Dendritic cell treated with granulocyte-macrophage colony-stimulating factor and Interleukin-4, amounts not matched to agents 40 ng/mL and 50 ng/mL, for 4 days (primary cell): ENCODE measurements around the gene TRNT1.

Source experiments
- H3K27ac Mint-ChIP-seq: one replicate; pipeline ENCODE4 v1.8.0; 2022; ENCODE audit warnings: mild to moderate bottlenecking, mixed read lengths
- H3K27me3 Mint-ChIP-seq: one replicate; pipeline ENCODE4 v1.8.0; 2022; ENCODE audit warnings: mild to moderate bottlenecking, mixed read lengths
- H3K36me3 Mint-ChIP-seq: one replicate; pipeline ENCODE4 v1.8.0; 2022; ENCODE audit warnings: low read depth, mixed read lengths
- H3K4me1 Mint-ChIP-seq: one replicate; pipeline ENCODE4 v1.8.0; 2022; ENCODE audit warnings: low read depth, mixed read lengths
- H3K4me3 Mint-ChIP-seq: one replicate; pipeline ENCODE4 v1.8.0; 2022; ENCODE audit warnings: mild to moderate bottlenecking, moderate library complexity, mixed read lengths
- H3K9me3 Mint-ChIP-seq: one replicate; pipeline ENCODE4 v1.8.0; 2022; ENCODE audit warnings: mixed read lengths
- intact Hi-C: fragments of 100-400 bp; cut with micrococcal nuclease; formaldehyde crosslinking; loops from one replicate; pipeline ENCODE4 v1.15.0; 2022

The TRNT1 gene

DNA sequence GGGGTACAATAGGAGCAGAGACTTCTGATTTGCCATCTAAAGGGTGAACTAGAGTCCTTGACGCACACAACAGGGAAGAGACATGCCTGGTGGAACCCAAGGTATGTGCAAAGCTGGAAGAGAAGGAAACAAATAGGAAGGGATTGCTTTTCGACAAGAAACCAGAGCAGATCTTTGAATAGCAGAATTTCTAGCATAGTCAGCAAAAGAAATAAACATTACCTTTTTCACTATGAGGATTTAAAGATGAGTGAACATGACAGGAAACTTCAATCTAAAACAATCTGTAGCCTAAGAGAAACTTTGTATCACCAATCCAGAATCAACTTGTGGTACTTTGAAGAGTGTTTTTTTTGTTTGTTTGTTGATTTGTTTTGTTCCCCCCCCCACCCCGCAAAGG, 21.5 kb upstream of the TRNT1 start:
- H3K27me3 Mint-ChIP-seq: no peaks in the 10 kb centered on the region
- no peak overlapping the region for H3K27ac Mint-ChIP-seq
- no peaks in the 10 kb centered on the region for H3K9me3 Mint-ChIP-seq
- no peaks in the 10 kb centered on the region for H3K36me3 Mint-ChIP-seq
- H3K4me3 Mint-ChIP-seq: no peak overlapping the region
- intact Hi-C loops: no loop called here
- H3K4me1 Mint-ChIP-seq: no peaks in the 10 kb centered on the region

DNA sequence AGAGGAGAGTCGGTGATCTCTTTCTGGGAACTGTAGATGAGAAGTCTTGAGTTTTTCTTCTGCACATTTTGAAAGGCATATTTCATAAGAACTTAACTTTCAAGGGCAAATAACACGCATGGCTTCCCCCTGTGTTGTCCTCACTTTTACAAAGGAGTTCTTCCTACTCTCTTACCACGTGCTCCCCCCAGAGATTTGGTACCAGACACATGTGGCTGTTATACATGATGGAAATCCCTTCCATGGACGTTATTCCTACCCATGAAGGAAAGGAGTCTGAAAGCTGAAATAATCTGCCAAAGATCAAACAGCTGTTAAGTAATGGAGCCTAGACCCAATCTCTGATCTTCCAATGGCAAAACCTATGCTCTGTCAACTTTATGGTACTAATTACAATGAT, 20.9 kb upstream of the TRNT1 start:
- intact Hi-C loops: no loop called here
- Mint-ChIP-seq H3K4me1 (peaks cover 3% of the 10 kb centered on the region), H3K27me3 (no peaks in the 10 kb centered on the region), H3K4me3 (no peak overlapping the region), H3K36me3 (no peaks in the 10 kb centered on the region), H3K9me3 (no peaks in the 10 kb centered on the region), H3K27ac (no peak overlapping the region)

DNA sequence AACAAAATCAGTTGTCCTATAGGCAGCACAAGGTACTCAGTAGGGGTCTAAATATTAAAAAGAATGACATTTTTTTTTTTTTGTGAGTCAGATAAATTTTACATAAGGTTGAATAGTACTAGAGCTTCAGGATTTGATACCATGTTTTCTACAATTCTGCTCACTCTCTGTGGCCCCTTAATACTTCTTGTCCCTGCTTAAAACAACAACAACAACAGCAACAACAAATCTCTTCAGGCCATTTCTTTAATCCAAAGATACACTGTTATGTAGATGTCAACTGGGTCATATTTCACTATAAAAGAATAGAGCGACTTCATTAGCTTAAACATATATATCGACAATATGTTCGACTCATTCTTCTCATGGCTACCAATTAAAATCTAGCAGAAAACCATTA, 19.6 kb upstream of the TRNT1 start:
- no peaks in the 10 kb centered on the region for H3K9me3 Mint-ChIP-seq
- peaks cover 8% of the 10 kb centered on the region for H3K4me1 Mint-ChIP-seq
- no peak overlapping the region for H3K4me3 Mint-ChIP-seq
- H3K27me3 Mint-ChIP-seq: no peaks in the 10 kb centered on the region
- intact Hi-C loops: no loop called here
- no peaks in the 10 kb centered on the region for H3K36me3 Mint-ChIP-seq
- H3K27ac Mint-ChIP-seq: no peak overlapping the region

DNA sequence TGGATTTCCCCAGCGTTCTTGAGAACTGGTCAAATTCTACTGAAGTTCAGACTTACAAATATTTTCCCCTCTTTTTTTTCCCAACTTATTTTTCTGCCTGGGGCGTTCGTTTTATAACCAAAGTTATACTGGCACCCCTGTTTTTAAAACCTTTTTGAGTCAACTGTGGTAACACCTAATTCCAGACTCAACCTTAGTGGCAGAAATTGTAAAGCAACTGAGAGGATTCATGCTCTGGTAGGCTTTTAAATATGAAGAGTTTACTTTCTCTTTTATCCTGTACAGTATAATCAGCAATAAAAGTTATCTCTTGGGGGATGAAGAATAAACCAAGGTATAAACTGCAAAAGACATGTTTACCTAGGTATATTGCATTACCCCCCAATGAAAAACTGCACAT, 18.9 kb upstream of the TRNT1 start:
- Mint-ChIP-seq H3K4me1 (peaks cover 8% of the 10 kb centered on the region), H3K27ac (no peak overlapping the region), H3K27me3 (no peaks in the 10 kb centered on the region), H3K4me3 (no peak overlapping the region), H3K9me3 (no peaks in the 10 kb centered on the region), H3K36me3 (no peaks in the 10 kb centered on the region)
- intact Hi-C loops: no loop called here

DNA sequence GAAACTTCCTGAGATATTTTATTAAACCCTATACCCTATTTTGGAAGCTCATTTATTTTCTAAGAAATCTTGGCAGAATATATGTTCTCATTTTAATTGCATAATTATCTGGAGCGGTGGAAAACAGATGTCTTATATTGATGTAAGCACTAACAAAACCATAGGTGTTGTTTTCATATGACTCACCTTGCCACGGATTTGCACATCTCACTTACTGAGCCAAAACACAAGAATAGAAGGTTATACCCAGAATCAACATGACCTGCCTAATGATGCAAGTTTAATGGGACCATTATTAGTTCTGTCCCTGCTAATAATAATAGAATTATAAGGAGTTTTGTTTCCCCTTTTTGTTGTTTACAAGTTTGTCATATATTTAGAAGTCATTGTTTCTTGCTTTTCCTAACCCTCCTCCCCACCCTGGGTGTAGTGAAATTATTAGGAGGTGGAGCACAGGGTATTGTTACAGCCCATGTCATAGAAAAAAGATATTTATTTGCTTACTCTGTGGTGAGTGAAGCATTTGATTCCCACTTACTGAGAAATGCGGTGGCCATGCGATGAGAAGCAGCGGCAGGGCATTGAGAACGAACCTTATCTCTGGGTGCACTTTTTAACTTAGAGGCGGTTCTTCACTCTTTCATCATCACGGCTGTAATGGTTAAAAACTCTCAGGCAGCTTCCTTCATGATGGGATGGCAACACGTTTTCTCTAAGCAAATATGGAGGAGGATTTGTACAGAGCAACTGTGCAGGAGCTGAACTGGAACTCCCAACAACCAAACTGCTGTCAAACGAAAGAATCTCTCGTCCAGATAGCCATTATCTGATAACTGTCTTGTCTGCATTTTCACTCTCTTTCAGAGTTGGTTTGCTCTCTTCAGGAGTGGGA, 17.1 kb upstream of the TRNT1 start:
- Mint-ChIP-seq H3K9me3 (no peaks in the 10 kb centered on the region), H3K27ac (no peak overlapping the region), H3K36me3 (no peaks in the 10 kb centered on the region), H3K27me3 (no peaks in the 10 kb centered on the region), H3K4me3 (no peak overlapping the region), H3K4me1 (peaks cover 8% of the 10 kb centered on the region)
- intact Hi-C loops: no loop called here

DNA sequence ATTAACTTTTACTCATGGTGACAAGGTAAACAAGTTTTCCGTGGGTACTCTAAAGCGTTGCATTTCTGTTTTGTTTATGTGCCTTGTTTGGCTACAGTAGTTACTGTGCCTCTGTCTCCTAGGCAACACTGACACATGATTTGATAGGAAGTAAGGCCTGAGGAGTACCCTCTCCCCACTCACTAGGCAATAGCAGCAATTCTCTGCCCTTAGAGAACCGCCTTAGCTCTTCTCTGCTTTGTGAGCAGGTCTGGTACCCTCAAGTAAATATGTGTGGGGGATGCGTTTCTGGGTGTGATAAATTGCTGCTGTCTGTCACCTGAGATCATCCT, 16.5 kb upstream of the TRNT1 start, which contains the start of gene IL5RA:
Gene IL5RA, minus strand, starts transcription at position 76 of the 332 bp plus-strand sequence. CDS start 5,390 bp downstream, outside the sequence.
- H3K4me3 Mint-ChIP-seq: no peak within 1 kb of the TSS
- no peaks in the 10 kb centered on the region for H3K9me3 Mint-ChIP-seq
- H3K27ac Mint-ChIP-seq: no peak within 1 kb of the TSS
- intact Hi-C loops: no loop called here
- no peaks in the 10 kb centered on the region for H3K36me3 Mint-ChIP-seq
- H3K27me3 Mint-ChIP-seq: no peaks in the 10 kb centered on the region
- H3K4me1 Mint-ChIP-seq: peaks cover 8% of the 10 kb centered on the region

DNA sequence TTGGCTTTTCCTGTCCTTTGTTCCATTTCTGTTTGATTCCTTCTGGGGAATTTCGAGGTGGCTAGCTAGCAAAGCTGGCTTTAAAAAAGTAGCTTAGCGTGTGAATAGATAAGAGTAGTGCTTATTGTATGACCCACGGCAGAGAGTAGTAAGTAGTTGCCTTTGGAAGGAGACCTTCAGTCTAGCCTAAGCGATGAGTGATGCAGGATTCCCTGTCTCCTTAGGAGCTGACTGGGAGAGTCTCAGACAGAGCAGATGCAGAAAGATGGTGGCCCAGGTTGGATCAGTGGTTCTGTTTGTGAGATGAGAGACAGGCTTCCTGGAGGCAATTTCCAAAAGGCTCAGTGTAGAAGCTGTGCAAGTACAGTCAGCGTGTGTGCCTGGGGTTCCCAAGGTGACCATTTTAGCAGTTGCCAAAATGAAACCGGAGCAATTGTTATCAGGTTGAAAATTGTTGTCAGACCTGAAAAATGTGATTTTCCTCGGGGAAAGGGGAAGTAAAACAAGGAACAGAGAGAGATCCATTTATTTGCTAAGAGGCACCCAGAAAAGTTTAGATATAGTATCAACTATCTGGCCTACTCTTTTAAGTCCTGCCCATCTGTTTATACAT, 15.9 kb upstream of the TRNT1 start:
- Mint-ChIP-seq H3K27ac (no peak overlapping the region), H3K27me3 (no peaks in the 10 kb centered on the region), H3K36me3 (no peaks in the 10 kb centered on the region), H3K4me1 (peaks cover 8% of the 10 kb centered on the region), H3K9me3 (no peaks in the 10 kb centered on the region), H3K4me3 (no peak overlapping the region)
- intact Hi-C loops: no loop called here

DNA sequence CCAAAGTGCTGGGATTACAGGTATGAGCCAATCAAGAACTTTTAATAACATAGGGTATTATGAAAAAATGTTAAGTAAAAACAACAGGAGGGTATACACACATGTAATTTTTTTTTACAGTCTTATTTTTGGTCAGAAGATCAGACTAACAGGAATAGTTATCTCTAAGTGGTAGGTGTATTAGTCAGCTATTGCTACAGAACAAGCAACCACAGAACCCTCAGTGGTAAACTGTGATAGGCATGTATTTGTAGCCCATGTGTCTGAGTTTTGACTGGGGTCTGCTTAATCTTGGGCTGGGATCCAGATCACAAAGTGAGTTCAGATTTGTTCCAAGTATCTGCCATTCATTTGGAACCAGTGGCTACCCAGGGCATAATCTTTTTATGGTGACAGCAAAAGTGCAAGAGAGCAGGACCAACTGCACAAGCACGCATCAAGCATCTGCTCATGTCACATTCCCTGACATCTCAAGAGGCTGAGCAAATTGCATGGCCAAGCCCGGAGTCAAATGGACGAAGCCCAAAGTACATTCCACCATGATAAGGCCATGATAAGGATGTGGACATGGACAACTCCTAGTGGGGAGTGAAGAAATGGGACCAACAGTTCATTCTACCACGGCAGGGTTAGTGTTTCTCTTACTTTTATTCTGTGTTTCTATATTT, 13.6 kb upstream of the TRNT1 start:
- Mint-ChIP-seq H3K4me1 (peaks cover 8% of the 10 kb centered on the region), H3K36me3 (no peaks in the 10 kb centered on the region), H3K9me3 (no peaks in the 10 kb centered on the region), H3K4me3 (no peak overlapping the region), H3K27ac (no peak overlapping the region), H3K27me3 (no peaks in the 10 kb centered on the region)
- intact Hi-C loops: no loop called here

DNA sequence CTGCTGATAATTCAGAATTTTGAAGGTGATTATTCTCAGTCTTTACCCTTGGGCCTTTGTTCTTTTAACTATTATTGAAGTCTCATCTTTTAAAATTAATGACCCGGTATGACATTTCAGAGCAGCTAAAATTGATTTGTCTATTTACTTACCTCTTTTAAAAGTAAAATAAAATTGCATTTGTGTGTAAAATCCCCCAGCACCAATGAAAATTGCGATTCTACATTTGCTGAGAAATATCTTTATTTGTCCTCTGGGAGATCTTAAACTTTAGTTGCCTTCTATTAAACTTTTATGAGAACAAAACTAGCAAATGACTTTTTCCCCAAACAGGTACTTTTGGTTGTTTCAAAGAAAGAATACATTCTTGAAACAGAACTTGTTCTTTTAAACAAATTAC, 9.1 kb upstream of the TRNT1 start:
- no peak overlapping the region for H3K4me3 Mint-ChIP-seq
- no peaks in the 10 kb centered on the region for H3K36me3 Mint-ChIP-seq
- intact Hi-C loops: no loop called here
- H3K4me1 Mint-ChIP-seq: no peaks in the 10 kb centered on the region
- H3K9me3 Mint-ChIP-seq: no peaks in the 10 kb centered on the region
- no peak overlapping the region for H3K27ac Mint-ChIP-seq
- no peaks in the 10 kb centered on the region for H3K27me3 Mint-ChIP-seq

DNA sequence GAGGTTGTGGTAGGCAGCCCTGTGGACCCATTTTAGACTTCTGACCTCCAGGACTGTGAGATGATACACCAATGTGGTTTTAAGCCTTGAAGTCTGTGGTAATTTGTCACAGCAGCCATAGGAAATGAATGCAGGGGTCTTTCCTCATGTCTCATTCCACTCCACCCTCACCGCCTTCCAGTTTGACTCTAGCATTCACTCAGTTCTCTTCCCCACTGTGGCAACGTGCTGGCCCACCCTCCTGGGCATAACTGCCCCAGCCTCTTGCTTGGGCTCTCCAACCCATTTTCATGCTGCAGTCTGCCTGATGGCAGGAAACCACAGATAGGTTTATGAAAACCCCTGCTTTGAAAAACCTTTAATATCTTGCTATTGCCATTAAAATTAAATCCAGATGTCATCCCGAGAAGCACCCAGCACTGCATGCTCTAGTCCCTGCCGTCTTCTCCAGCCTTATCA, 7.3 kb upstream of the TRNT1 start:
- Mint-ChIP-seq H3K4me3 (no peak overlapping the region), H3K36me3 (no peaks in the 10 kb centered on the region), H3K27me3 (no peaks in the 10 kb centered on the region), H3K27ac (no peak overlapping the region), H3K4me1 (no peaks in the 10 kb centered on the region), H3K9me3 (no peaks in the 10 kb centered on the region)
- intact Hi-C loops: no loop called here

DNA sequence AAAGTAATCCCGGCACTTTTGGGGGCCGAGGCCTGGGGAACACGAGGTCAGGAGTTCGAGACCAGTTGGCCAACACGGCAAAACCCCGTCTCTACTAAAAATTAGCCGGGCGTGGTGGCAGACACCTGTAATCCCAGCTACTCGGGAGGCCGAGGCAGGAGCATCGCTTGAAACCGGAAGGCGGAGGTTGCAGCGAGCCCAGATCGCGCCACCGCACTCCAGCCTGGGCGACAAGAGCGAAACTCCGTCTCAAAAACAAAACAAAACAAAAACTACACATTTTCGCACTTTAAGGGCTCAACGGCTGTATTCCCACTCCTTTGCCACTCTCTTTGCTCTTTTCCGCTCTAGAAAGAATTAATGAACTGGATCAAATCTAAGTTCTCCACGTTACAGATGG, 763 bp upstream of the TRNT1 start:
- H3K9me3 Mint-ChIP-seq: no peaks in the 10 kb centered on the region
- peak overlapping the region; percentile 94 for H3K4me3 Mint-ChIP-seq
- intact Hi-C loops: loop anchor here (2.0 to 5.0 kb wide), 2 partner anchors 53 to 1176 kb away; partner anchors contain the start of genes CRBN and SETMAR
- H3K27me3 Mint-ChIP-seq: no peaks in the 10 kb centered on the region
- H3K36me3 Mint-ChIP-seq: peaks cover 38% of the 10 kb centered on the region
- peaks cover 30% of the 10 kb centered on the region for H3K4me1 Mint-ChIP-seq
- H3K27ac Mint-ChIP-seq: peak overlapping the region; percentile 97

DNA sequence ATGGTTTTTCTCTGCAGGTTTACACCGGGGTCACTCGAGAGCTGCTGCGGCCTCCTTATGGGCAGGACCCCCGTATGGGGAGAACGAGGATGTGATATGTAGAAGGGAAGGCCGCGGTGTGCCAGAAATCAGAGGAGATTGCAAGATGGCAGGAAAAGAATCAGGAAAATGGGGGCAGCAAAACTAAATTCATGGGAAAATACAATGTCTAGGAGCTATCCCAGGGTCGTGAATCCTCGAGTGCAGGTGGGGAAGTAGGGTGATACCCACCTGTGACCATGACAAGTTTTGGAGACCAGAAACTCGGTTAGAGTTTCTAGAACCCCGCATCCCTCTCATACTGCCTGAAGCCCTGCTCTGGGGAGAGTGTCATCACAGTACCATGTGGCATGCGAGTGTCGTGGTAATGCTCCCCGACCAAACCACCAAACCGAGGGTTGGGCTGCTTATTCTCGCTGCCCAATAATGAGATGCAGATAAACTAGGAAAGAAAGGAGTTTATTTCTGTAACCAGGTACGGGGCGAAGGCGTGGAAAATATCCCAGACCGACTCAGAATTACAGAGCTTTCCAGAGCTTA, 781 bp downstream of the TRNT1 start:
- Mint-ChIP-seq H3K4me1 (peaks cover 30% of the 10 kb centered on the region), H3K36me3 (peaks cover 43% of the 10 kb centered on the region), H3K9me3 (no peaks in the 10 kb centered on the region), H3K27ac (peak overlapping the region; percentile 97), H3K4me3 (peak overlapping the region; percentile 94), H3K27me3 (no peaks in the 10 kb centered on the region)
- intact Hi-C loops: loop anchor here (2.0 to 5.0 kb wide), 2 partner anchors 51 to 1175 kb away; partner anchors contain the start of genes CRBN and SETMAR

DNA sequence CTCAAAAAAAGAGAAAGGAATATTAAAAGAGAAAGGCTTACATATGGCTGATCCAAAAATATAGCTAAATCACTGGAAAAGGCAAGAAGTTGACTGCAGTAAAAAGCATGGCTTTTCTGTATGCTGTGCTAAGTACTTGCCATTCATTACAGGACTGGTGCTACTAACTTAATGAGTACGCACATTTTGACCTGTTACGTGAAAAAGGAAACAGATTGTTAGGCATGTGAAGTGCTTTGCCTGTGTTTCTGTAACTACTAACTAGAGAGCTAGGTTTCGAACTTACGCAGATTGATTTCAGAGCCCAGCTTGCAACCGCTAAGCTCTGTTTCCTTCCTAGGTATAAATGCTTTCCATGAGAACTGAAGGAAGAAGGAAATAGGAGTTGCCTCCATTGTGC, 2.8 kb downstream of the TRNT1 start:
- intact Hi-C loops: loop anchor here (5.0 kb wide), 1 partner anchor 1173 kb away; the partner anchor contains the start of gene SETMAR
- H3K4me3 Mint-ChIP-seq: no peak overlapping the region
- peaks cover 47% of the 10 kb centered on the region for H3K36me3 Mint-ChIP-seq
- H3K27ac Mint-ChIP-seq: no peak overlapping the region
- peaks cover 30% of the 10 kb centered on the region for H3K4me1 Mint-ChIP-seq
- H3K9me3 Mint-ChIP-seq: no peaks in the 10 kb centered on the region
- H3K27me3 Mint-ChIP-seq: no peaks in the 10 kb centered on the region

DNA sequence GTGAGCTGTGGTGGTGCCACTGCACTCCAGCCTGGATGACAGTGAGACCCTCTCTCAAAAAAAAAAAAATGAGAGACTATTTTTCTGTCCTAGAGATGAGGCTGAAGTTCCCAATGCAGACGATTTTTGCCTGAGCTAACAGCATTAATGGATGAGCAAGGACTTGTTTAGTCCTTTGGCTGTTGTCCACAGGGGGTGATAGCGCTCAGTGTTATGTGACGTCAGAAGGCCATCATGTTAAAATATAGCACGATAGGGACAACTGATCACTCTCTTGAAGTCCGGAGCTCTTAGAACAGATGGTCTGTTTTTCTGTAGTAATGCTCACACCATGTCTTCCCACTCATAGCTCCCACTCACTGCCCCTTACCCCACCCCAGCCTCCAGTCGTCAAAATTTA, 6.8 kb downstream of the TRNT1 start:
- Mint-ChIP-seq H3K4me1 (peaks cover 20% of the 10 kb centered on the region), H3K27ac (no peak overlapping the region), H3K36me3 (peaks cover 53% of the 10 kb centered on the region), H3K27me3 (no peaks in the 10 kb centered on the region), H3K4me3 (no peak overlapping the region), H3K9me3 (no peaks in the 10 kb centered on the region)
- intact Hi-C loops: no loop called here
